NCI-H1694 (cell line): ENCODE results near the gene MAPK6.
A peak's percentile ranks its signal among the peaks of the same experiment; 100 is the strongest.
"Not testable (repeated sequence)": the region's sequence is repeated elsewhere in the genome, so short reads cannot be mapped to it uniquely, and the experiment has no call there.

Source experiments
- DNase-seq: peaks from one replicate; lab custom pipeline; 2025; lab: John Stamatoyannopoulos, UW

Gene MAPK6

GRCh38 chr15:52042051-52042851 lies 23.2 kb downstream of the MAPK6 start:
- no peak for DNase-seq

- DNase-seq: not testable (repeated sequence)
Measured at GRCh38 chr15:52045795-52046298, 26.8 kb downstream of the MAPK6 start.

GRCh38 chr15:52046552-52046951 lies 27.5 kb downstream of the MAPK6 start:
- not testable (repeated sequence) for DNase-seq

- DNase-seq: no peak
Measured at GRCh38 chr15:52050416-52050815, 31.4 kb downstream of the MAPK6 start.

- no peak for DNase-seq
Measured at GRCh38 chr15:52052066-52052935, 33.3 kb downstream of the MAPK6 start.

GRCh38 chr15:52054381-52054780 lies 35.4 kb downstream of the MAPK6 start:
- DNase-seq: no peak

DNA sequence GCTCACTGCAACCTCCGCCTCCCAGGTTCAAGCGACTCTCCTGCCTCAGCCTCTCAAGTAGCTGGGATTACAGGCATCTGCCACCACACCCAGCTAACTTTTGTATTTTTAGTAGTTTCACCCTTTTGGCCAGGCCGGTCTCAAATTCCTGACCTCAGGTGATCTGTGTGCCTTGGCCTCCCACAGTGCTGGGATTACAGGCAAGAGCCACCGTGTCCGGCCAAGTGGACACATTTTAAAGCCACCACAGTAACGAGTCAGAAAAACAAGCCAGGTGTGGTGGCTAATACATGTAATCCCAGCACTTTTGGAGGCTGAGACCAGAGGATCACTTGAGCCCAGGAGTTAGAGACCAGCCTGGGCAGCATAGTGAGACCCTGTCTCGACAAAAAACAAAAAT lies 35.8 kb downstream of the MAPK6 start:
- not testable (repeated sequence) for DNase-seq

GRCh38 chr15:52056001-52056400 lies 37.0 kb downstream of the MAPK6 start:
- DNase-seq: no peak

DNA sequence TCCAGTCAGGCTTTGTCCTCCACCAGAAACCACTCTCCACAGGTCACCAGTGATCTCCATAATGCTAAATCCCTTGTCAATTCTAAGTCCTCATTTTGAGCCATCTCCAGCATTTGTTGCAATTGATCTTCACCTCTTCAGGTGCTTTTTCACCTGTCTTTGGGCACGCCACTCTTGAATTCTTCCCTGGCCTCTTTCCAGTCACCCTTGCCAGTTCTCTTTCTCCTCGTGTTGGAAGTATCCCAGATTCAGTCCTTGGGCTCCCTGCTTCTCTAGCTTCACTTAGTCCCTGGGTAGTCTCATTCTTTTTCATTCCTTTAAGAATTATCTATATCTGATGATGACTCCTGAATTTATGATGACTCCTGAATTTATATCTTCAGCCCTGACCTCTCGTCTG lies 37.5 kb downstream of the MAPK6 start:
- no peak for DNase-seq

DNA sequence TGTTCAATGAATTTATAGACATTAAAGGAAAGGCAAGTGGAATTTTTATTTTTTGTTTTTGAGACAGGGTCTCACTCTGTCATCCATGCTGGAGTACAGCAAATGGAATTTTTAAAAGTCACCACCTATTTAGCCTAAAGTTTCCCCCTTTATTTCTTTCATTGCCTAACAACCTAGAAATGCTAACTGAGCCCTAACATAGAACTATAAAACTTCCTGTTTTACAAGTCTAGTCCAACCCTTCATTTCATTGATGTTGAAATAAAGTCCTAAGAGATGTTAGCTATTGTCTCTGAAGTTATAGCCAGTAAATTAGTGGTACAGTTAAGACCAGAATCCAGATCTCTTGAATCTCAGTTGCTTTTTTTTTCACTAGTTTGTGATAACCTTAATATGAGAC lies 39.0 kb downstream of the MAPK6 start:
- no peak for DNase-seq

GRCh38 chr15:52060501-52060900 lies 41.5 kb downstream of the MAPK6 start:
- DNase-seq: no peak

- no peak for DNase-seq
Measured at GRCh38 chr15:52066842-52067544, 48.0 kb downstream of the MAPK6 start.

GRCh38 chr15:52067545-52067926 lies 48.5 kb downstream of the MAPK6 start:
- DNase-seq: no peak

DNA sequence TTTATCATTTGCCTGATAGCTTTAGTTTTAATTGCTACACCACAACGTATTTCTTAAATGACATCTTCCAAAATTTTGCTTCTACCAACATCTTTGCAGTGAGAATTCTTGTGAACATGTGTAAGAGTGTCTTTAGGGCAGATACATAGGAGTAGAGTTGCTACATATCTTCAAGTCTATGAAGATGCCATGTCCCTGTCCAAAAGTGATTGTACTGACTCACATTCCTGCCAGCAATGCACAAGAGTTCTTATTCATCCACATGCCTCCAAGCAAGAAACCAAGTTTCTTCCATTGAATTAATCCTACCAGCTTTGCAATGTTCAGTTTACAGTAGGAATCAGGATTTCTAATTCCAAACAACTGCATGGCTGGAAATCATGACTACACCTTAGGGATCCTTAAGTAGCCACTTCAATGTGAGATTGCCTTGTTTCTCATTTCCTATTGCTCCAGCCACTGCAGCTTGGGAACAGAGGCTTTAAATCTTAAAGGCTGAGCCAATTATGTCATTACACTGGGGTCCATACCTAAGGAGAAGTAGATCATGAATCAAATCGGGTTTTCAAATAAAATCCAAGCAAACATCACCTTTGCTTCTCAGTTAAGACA lies 49.1 kb downstream of the MAPK6 start:
- no peak for DNase-seq

DNA sequence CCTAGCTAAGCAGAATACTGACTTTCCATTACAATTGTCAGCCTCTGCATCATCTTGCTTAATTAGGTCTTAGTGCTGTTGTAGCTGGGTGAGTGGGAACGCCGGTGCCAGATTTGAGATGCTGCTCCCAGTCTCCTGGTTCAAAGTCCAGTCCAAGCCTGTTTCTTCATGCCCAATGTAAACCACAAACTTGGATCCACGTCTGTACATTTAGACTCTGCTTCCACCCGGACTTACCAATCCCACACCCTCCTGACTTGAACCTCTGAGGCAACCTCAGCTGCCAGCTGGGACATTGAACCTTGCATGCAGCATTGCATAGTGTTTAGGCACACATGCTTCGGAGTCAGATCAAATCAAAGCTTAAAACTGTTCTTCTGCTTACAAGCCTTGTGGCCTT lies 50.5 kb downstream of the MAPK6 start:
- DNase-seq: no peak

DNA sequence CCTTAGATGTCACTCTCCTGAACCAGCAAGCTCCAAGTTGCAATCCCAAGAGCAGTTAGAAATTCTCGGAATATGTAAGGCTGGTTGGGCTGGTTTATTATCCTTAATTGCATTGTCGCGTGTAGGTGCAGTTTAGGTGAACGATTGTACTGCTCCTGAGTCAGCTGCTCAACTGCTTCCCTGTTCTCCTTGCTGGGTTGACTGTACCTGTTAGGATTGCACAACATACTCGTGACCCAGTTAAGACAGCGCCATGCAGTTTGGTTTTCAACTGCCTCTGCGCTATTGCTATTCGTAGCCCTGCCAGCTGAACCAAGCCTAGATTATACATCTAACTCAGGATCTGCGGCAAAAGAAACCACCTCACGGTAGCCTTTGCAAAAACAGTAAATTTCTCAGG lies 52.6 kb downstream of the MAPK6 start:
- no peak for DNase-seq

- DNase-seq: no peak
Measured at GRCh38 chr15:52076889-52077781, 58.1 kb downstream of the MAPK6 start.

DNA sequence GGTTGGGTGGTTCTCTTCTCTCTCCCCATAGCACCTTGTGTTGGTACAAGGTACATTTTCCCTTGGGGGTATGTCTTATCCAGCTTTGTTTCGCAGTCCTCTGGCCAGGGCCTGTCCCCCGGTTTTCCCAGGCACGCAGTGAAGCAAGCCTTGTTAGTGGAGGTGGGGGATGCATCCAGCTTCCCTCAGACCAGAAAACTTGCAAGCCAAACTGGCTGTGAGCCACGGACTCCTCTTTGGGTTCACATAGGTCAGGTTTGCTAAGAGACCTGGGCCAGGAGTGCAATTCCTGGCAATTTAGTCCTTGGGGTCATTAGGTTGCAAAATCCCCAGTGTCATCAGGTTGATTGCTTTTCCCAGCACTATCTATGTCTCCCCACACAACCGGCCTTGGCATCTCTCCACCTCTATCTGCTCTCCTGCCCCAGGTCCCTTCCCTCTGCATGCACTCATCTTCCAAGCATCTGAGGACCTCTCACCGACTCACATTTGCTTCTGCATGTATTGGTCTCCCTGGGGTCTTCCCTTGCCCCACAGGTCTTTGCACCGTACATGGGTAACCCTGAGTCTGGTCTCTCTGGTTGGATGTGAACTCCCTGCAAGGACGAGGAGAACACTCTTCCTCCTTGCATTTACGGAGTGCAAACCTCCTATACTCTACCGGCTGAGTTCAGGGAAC lies 59.3 kb downstream of the MAPK6 start:
- no peak for DNase-seq

DNA sequence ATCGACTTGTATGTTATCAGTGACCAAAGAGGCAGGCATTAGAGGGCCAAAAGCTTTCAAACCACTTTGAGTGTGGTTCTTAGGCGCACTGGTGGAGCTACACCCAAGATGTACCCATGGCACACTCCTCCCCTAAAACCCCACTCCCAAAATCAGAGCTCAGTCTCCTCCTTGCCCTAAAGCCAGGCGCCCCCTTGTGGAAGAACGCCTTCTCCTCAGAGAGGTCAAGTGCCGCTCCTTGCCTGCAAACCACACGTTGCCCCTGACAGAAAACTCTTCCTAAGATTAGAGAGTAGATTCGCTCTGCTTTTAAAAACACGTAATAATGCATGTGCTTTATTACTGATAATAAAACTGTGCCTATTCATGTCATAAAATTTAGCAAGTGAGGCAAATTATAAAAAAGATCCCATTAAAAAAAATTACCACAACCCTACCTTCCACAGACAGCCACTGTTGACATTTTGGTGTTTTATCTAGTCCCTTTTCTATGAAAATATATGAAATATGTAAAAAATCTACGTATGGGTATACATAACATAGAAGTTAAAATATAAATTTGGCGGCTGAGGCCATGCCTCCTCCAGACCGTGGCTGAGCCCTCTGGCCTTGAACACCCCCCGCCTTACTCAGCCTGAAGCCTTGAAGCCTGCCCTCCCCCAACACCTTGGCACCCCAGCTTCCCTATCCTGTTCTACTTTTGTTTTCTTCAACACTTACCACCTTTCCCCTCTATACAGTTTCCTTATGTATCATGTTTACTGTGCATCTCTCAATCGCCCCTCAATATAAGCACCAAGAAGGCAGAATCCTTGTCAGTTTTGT lies 60.1 kb downstream of the MAPK6 start:
- DNase-seq: peak; percentile 34
